Left ventricle myocardium inferior (tissue), 1 donor: ENCODE results near the gene LATS2. TPM values are rescaled to one million over a fixed set of nuclear protein-coding genes. Genes with fewer than 3 reads are reported as not detected.
"Not testable (repeated sequence)": the region's sequence is repeated elsewhere in the genome, so short reads cannot be mapped to it uniquely, and the experiment has no call there.

Experiments used
- DNase-seq: peaks from one replicate; pipeline ENCODE4 v3.0.0-alpha.2; 2020
- H3K27ac ChIP-seq: fragments of 200-600 bp; replicated peaks from 2 replicates; pipeline ENCODE4 v1.8.0; 2021
- H3K27me3 ChIP-seq: fragments of 200-600 bp; 2 replicates; pipeline ENCODE4 v1.8.0; 2021; ENCODE audit warnings: low read depth
- H3K36me3 ChIP-seq: fragments of 200-600 bp; 2 replicates; pipeline ENCODE4 v1.8.0; 2021
- H3K4me1 ChIP-seq: fragments of 200-600 bp; 2 replicates; pipeline ENCODE4 v1.8.0; 2021
- H3K4me3 ChIP-seq: fragments of 200-600 bp; 2 replicates; pipeline ENCODE4 v1.8.0; 2021; ENCODE audit warnings: mild to moderate bottlenecking, moderate library complexity
- H3K9me3 ChIP-seq: fragments of 200-600 bp; replicated peaks from 2 replicates; pipeline ENCODE4 v1.8.0; 2021
- CTCF ChIP-seq: fragments of 200-600 bp; IDR thresholded peaks from 2 replicates; pipeline ENCODE4 v1.8.0; 2021; ENCODE audit warnings: antibody characterized with exemption, mild to moderate bottlenecking, borderline replicate concordance
- intact Hi-C: fragments of 100-400 bp; cut with micrococcal nuclease; formaldehyde crosslinking; loops from one replicate; pipeline ENCODE4 v1.11.0; 2022
- total RNA-seq: library from RNA; stranded (reverse); fragmentation: NEBNext Ultra II Directional; extraction: Animal tissue kit (Norgen Biotek cat#: 25700); gene quantifications from one replicate; pipeline ENCODE4 v1.2.1, GENCODE V29; 2021
- donor health status: DM: no; HTN: yes; CAD: no; lungs with severe emphysema.

Gene LATS2
- total RNA-seq, 1 donor from 2014 or later, result 20.2 TPM

DNA sequence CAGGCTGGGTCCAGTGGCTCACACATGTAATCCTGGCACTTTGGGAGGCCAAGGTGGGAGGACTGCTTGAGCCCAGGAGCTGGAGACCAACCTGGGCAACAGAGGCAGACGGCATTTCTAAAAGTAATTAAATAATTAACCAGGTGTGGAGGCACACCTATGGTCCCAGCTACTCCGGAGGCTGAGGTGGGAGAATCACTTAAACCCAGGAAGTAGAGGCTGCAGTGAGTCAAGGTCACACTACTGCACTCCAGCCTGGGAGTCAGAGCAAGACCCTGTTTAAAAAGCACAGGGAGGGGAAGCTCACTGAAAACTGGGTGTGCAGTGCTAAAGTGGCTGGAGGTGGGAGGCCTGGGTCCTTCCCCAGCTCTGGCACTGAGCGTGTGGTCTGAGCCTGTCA is 9.7 kb downstream of the LATS2 start:
- H3K27me3 ChIP-seq, result no peaks in the 10 kb centered on the region
- H3K27ac ChIP-seq, result no peak overlapping the region
- intact Hi-C loops, result no loop called here
- no peaks in the 10 kb centered on the region for H3K36me3 ChIP-seq
- TF ChIP-seq CTCF, result no peak
- no peak overlapping the region for H3K4me3 ChIP-seq
- H3K4me1 ChIP-seq, result peaks cover 100% of the 10 kb centered on the region
- no peak for DNase-seq
- no peaks in the 10 kb centered on the region for H3K9me3 ChIP-seq

GRCh38 chr13:21050288-21051197 is 10.8 kb downstream of the LATS2 start:
- H3K9me3 ChIP-seq, result no peaks in the 10 kb centered on the region
- no peaks in the 10 kb centered on the region for H3K27me3 ChIP-seq
- H3K4me3 ChIP-seq, result no peak overlapping the region
- peak overlapping the region; percentile 7 for H3K27ac ChIP-seq
- intact Hi-C loops, result no loop called here
- no peaks in the 10 kb centered on the region for H3K36me3 ChIP-seq
- no peak for DNase-seq
- peaks cover 100% of the 10 kb centered on the region for H3K4me1 ChIP-seq
- no peak for TF ChIP-seq CTCF

GRCh38 chr13:21049731-21050130 is 11.7 kb downstream of the LATS2 start:
- DNase-seq, H3K27me3 ChIP-seq, H3K27ac ChIP-seq, H3K36me3 ChIP-seq, intact Hi-C loops, H3K4me3 ChIP-seq, H3K9me3 ChIP-seq: not testable (repeated sequence)
- peaks cover 100% of the 10 kb centered on the region for H3K4me1 ChIP-seq

DNA sequence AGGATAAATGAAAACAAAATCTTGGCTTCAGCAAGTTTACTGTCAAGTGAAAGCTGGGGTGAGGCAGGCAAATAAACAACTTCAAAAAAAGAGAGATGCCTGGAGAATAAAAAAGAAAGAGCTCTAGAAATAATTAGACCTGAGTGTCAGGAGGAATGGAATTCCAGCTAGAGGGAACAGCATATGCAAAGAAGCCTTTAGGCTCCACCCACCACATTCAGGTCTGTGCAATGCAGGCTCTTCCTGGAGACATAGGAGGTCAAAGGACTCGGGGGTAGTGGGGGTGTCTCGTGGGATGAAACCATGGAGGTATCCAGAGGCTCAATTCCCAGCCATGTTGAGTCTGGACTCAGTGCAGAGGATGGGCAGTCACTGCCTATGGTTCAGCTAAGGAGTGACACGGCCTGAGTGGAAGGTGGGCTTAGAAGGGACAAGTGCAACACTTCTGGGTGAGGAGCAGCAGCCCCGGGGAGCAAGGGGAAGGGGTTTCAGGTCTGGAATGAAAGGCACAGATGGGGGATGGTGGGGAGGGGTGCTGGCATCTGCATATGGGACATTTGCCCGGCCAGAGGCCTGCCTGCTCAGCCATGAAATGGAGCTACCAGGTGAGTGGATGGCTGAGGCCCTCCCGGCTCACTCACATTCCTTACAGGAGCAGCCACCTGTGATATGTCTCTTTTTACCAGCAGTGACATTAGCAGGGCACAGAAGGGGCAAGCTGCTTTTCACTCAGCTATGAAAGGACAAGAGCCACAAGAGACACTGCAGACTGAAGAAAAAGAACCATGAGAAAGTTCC is 12.3 kb downstream of the LATS2 start:
- Histone ChIP-seq H3K27ac (no peak overlapping the region), H3K4me3 (no peak overlapping the region), H3K4me1 (peaks cover 100% of the 10 kb centered on the region), H3K9me3 (no peaks in the 10 kb centered on the region), H3K36me3 (no peaks in the 10 kb centered on the region), H3K27me3 (no peaks in the 10 kb centered on the region)
- TF ChIP-seq CTCF, result no peak
- DNase-seq, result no peak
- intact Hi-C loops, result no loop called here

DNA sequence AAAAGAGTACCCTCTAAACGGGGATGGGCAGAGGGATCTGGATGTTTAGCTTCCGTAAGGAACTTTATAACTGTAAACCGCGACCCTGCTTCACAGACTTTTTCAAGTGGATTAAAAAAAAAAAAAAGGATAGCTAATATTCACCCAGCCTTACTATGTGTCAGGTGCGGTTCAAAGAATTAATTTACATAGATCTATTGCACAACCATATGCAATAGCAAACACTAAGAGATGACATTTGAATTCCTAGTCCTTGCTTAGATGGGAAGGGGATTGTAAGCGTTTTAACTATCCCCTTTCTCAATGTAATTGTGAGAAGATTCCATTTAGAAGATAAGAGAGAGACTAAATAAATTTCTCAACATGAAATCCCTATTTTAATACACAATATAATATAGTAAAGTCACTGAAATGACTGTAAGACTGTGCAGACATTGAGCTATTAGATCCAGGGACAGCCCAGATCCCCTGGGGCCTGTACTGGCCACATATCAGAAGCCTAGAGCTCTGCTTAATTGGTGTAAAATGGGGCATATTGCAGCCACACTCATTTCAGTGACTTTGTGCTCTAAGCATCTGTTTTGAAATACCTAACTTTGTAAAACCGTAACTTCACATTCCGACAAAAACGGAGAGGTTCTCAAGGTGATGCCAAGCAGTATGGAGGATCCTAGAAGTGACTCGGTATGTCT is 13.6 kb downstream of the LATS2 start:
- H3K27me3 ChIP-seq, result no peaks in the 10 kb centered on the region
- H3K9me3 ChIP-seq, result no peaks in the 10 kb centered on the region
- no peak overlapping the region for H3K4me3 ChIP-seq
- peaks cover 98% of the 10 kb centered on the region for H3K4me1 ChIP-seq
- no peak for TF ChIP-seq CTCF
- H3K36me3 ChIP-seq, result peaks cover 6% of the 10 kb centered on the region
- no peak for DNase-seq
- peak overlapping the region; percentile 75 for H3K27ac ChIP-seq
- intact Hi-C loops, result no loop called here
